ENCODE data around the gene PCLO.

PCLO gene

DNA sequence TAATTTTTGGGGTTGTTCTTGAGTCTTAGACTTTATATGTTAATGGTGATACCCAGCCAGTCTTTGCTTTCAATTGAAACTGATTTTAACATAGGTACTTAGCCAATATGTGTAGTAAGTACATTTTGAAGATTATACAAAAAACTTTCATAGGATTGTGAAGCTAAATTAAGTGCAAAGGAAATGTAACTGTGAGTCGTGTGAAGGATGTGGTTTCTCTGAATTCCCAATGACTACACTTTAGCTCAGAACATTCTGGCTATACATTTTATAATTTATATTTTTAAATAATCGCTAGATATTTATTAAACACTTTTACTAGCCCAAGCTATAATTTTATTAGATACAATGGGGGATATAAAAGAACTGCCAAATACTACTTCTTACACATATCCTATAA is 359.3 kb downstream of the PCLO start:
- Histone ChIP-seq H3K9me3 (no peaks in the 10 kb centered on the region), H3K4me3 (ENCODE audit: low read depth, low read length) (no peak overlapping the region), H3K4me1 (peaks cover 6% of the 10 kb centered on the region), H3K27me3 (no peaks in the 10 kb centered on the region), H3K36me3 (no peaks in the 10 kb centered on the region)
- TF ChIP-seq, protein P1, sequence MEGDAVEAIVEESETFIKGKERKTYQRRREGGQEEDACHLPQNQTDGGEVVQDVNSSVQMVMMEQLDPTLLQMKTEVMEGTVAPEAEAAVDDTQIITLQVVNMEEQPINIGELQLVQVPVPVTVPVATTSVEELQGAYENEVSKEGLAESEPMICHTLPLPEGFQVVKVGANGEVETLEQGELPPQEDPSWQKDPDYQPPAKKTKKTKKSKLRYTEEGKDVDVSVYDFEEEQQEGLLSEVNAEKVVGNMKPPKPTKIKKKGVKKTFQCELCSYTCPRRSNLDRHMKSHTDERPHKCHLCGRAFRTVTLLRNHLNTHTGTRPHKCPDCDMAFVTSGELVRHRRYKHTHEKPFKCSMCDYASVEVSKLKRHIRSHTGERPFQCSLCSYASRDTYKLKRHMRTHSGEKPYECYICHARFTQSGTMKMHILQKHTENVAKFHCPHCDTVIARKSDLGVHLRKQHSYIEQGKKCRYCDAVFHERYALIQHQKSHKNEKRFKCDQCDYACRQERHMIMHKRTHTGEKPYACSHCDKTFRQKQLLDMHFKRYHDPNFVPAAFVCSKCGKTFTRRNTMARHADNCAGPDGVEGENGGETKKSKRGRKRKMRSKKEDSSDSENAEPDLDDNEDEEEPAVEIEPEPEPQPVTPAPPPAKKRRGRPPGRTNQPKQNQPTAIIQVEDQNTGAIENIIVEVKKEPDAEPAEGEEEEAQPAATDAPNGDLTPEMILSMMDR (IDR thresholded peaks at IDR 0.05; ENCODE audit: low read depth, low read length) = no peak
- DNase-seq = no peak

DNA sequence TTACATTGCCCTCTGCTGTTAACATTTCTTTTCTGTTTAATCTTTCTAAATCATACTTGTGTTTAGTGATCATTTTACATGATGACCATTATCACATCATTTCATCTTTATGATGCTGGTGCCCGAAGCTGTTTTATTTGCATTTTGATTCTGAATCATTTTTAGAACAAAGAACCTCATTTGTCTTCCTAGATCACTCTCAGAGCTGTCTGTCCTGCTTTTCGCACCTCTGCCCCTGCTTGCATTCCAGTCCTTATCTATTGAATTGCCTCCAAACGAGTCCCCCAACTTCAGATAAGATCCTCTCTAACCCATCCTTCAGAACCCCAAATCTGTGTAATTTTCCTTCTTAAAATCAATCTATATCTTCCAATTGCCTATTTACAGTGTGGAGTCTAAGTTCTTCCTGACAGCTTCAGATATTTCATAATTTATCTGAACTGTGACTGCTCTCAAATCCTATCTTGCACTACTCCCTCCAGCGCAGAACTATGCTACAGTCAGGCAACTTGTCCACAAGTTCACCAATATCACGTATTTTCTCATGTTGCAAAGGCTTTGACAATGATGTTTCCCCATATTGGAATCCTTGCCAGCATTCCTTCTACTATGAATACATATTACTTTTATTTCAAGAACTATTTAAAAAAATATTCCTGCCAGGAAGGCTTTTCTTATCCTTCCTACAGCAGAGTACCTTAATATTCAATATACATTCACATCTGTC is 372.6 kb downstream of the PCLO start:
- TF ChIP-seq, protein P1 (IDR thresholded peaks at IDR 0.05; ENCODE audit: low read depth, low read length) = no peak
- no peaks in the 10 kb centered on the region for H3K4me1 ChIP-seq
- DNase-seq = no peak

DNA sequence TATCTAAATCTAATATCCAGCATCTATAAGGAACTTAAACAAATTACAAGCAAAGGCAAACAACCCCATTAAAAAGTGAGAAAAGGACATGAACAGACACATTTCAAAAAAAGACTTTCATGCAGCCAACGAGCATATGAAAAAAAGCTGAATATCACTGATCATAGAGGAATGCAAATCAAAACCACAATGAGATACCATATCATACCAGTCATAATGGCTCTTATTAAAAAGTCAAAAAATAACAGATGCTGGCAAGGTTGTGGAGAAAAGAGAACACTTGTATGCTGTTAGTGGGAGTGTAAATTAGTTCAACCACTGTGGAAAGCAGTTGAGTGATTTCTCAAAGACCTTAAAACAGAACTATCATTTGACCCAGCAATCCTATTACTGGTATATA is 384.7 kb downstream of the PCLO start:
- H3K9me3 ChIP-seq = no peaks in the 10 kb centered on the region
- H3K27me3 ChIP-seq = no peaks in the 10 kb centered on the region
- H3K36me3 ChIP-seq = no peaks in the 10 kb centered on the region
- TF ChIP-seq, protein P1 (IDR thresholded peaks at IDR 0.05; ENCODE audit: low read depth, low read length) = no peak
- peaks cover 2% of the 10 kb centered on the region; the same call in 1 of the 2 replicates for H3K4me1 ChIP-seq
- no peak overlapping the region for H3K4me3 ChIP-seq (ENCODE audit: low read depth, low read length)
- DNase-seq = no peak

More for the DNA sequence above, 372.6 kb downstream of the PCLO start:
- Histone ChIP-seq H3K27me3 (no peaks in the 10 kb centered on the region), H3K4me3 (ENCODE audit: low read depth, low read length) (no peak overlapping the region), H3K9me3 (no peaks in the 10 kb centered on the region), H3K36me3 (no peaks in the 10 kb centered on the region)

DNA sequence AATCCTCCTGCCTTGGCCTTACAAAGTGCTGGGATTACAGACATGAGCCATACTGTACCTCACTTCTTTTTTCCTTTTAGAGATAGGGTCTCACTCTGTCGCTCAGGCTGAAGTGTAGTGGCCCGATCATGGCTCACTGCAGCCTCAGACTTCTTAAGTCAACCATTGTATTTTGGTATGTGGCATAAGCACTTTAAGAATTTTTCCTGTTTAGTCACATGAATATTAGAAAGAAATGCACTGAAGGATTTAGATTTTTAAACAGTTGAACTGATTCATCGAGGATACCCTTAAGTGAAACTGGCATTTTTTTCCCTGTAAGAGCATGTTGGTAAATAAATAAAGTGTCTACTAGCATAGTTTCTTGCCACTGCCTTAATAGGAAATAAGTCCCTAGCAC is 399.8 kb downstream of the PCLO start:
- no peak overlapping the region for H3K4me3 ChIP-seq (ENCODE audit: low read depth, low read length)

DNA sequence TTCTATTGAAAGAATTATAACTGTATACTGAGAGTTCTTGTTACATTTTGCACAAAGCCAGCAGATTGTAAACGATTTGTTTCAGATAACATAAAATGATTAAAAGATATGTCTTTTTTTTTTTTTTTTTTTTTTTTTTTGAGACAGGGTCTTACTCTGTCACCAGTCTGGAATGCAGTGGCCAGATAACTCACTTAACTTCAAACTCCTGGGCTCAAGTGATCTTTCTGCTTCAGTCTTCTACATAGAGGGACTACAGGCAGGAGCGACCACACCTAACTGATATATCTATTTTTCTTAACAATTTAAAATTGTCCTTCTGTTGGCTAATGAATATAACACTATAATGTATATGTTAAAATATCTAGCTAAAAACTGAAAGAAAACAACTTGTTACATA is 401.9 kb downstream of the PCLO start:
- Histone ChIP-seq H3K9me3 (no peaks in the 10 kb centered on the region), H3K27me3 (no peaks in the 10 kb centered on the region), H3K4me1 (no peaks in the 10 kb centered on the region; the same call in 1 of the 2 replicates), H3K36me3 (no peaks in the 10 kb centered on the region), H3K4me3 (ENCODE audit: low read depth, low read length) (no peak overlapping the region)
- DNase-seq = no peak
- TF ChIP-seq, protein P1 (IDR thresholded peaks at IDR 0.05; ENCODE audit: low read depth, low read length) = no peak

More for the DNA sequence above, 399.8 kb downstream of the PCLO start:
- no peaks in the 10 kb centered on the region for H3K4me1 ChIP-seq
- no peak for DNase-seq
- no peaks in the 10 kb centered on the region for H3K27me3 ChIP-seq
- TF ChIP-seq, protein P1 (IDR thresholded peaks at IDR 0.05; ENCODE audit: low read depth, low read length) = no peak
- H3K36me3 ChIP-seq = no peaks in the 10 kb centered on the region
- H3K9me3 ChIP-seq = no peaks in the 10 kb centered on the region

DNA sequence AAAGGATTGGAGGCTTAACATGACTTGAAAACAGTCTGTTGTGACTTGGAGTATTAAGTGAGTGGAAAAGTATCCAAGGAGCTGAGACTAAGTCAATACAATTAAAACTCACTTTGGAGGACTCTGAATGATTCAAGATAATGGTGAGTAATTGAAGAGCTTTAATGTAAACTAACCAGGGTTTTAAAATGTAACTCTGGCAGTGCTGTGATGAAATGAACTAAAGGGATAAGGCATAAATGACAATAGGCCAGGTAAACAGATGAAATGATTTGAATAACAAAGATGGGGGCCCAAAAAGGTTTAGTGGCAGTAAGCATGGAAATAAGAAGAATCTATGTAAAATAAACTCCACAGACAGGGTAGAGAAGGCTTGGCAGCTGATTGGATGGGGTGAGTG is 402.6 kb downstream of the PCLO start:
- DNase-seq = no peak
- no peaks in the 10 kb centered on the region for H3K27me3 ChIP-seq
- H3K4me3 ChIP-seq (ENCODE audit: low read depth, low read length) = no peak overlapping the region
- no peaks in the 10 kb centered on the region for H3K9me3 ChIP-seq
- TF ChIP-seq, protein P1 (IDR thresholded peaks at IDR 0.05; ENCODE audit: low read depth, low read length) = no peak
- no peaks in the 10 kb centered on the region for H3K36me3 ChIP-seq
- H3K4me1 ChIP-seq = no peaks in the 10 kb centered on the region; the same call in 1 of the 2 replicates

Data from BE2C (cell line).